ENCODE data around the gene DTX1. TPM values are rescaled to one million over a fixed set of nuclear protein-coding genes. Genes with fewer than 3 reads are reported as not detected.

Gene DTX1
- total RNA-seq, 4 donors from 2014 or later: 0.49 to 1.1 (median 0.77) TPM

- ATAC-seq: peak; percentile 46 to 65
- no peak for DNase-seq
- H3K4me1 ChIP-seq: no peaks in the 10 kb centered on the region
These were observed 14.9 kb downstream of the DTX1 start for GRCh38 chr12:113071135-113072112.

GRCh38 chr12:113072136-113072535 is 15.6 kb downstream of the DTX1 start:
- H3K4me3 ChIP-seq: no peak overlapping the region
- no peaks in the 10 kb centered on the region for H3K9me3 ChIP-seq
- TF ChIP-seq POLR2A (IDR thresholded peaks at IDR 0.05): no peak
- TF ChIP-seq CTCF (IDR thresholded peaks at IDR 0.05 in 4 of 5, conservative IDR thresholded peaks at IDR 0.05 in 1 of 5): no peak
- H3K36me3 ChIP-seq: no peaks in the 10 kb centered on the region
- H3K4me1 ChIP-seq: no peaks in the 10 kb centered on the region
- intact Hi-C loops (cut with DNase I; ENCODE audit: low total_unique reads) (no loop called here), in situ Hi-C loops (cut with MboI; ENCODE audit: low sequenced_read_pairs in 4 of 4) (no loop called here)
- DNase-seq: no peak
- peaks cover 0 to 7% (median 4%) of the 10 kb centered on the region in 3 donors for H3K27me3 ChIP-seq
- peak; percentile 27 to 45 for ATAC-seq
- H3K27ac ChIP-seq: peak overlapping the region in 2 of 4 donors; percentile 45 to 57

More at GRCh38 chr12:113071135-113072112, 14.9 kb downstream of the DTX1 start:
- no peak for TF ChIP-seq CTCF (IDR thresholded peaks at IDR 0.05 in 4 of 5, conservative IDR thresholded peaks at IDR 0.05 in 1 of 5)
- TF ChIP-seq POLR2A (IDR thresholded peaks at IDR 0.05): no peak
- peak overlapping the region in 2 of 4 donors; percentile 45 to 57 for H3K27ac ChIP-seq
- no peaks in the 10 kb centered on the region for H3K9me3 ChIP-seq
- intact Hi-C loops (cut with DNase I; ENCODE audit: low total_unique reads) (no loop called here), in situ Hi-C loops (cut with MboI; ENCODE audit: low sequenced_read_pairs in 4 of 4) (no loop called here)
- H3K36me3 ChIP-seq: no peaks in the 10 kb centered on the region
- H3K27me3 ChIP-seq: peaks cover 0 to 3% (median 0%) of the 10 kb centered on the region in 3 donors
- H3K4me3 ChIP-seq: no peak overlapping the region

- ATAC-seq (no peak), DNase-seq (no peak)
- TF ChIP-seq POLR2A (IDR thresholded peaks at IDR 0.05) (no peak), CTCF (IDR thresholded peaks at IDR 0.05 in 4 of 5, conservative IDR thresholded peaks at IDR 0.05 in 1 of 5) (no peak)
- in situ Hi-C loops (cut with MboI; ENCODE audit: low sequenced_read_pairs in 4 of 4) (no loop called here), intact Hi-C loops (cut with DNase I; ENCODE audit: low total_unique reads) (no loop called here)
- H3K4me3 ChIP-seq: no peak overlapping the region
- H3K27me3 ChIP-seq: peaks cover 6 to 10% (median 7%) of the 10 kb centered on the region in 3 donors
- no peaks in the 10 kb centered on the region for H3K36me3 ChIP-seq
- H3K27ac ChIP-seq: no peak overlapping the region
- H3K4me1 ChIP-seq: no peaks in the 10 kb centered on the region
- no peaks in the 10 kb centered on the region for H3K9me3 ChIP-seq
These were observed 17.1 kb downstream of the DTX1 start for GRCh38 chr12:113073586-113073985.

- ATAC-seq: no peak
- Histone ChIP-seq H3K4me1 (no peaks in the 10 kb centered on the region), H3K9me3 (no peaks in the 10 kb centered on the region), H3K27me3 (peaks cover 11 to 17% (median 16%) of the 10 kb centered on the region in 3 donors), H3K4me3 (no peak overlapping the region), H3K36me3 (no peaks in the 10 kb centered on the region), H3K27ac (no peak overlapping the region)
- in situ Hi-C loops (cut with MboI; ENCODE audit: low sequenced_read_pairs in 4 of 4): no loop called here
- TF ChIP-seq POLR2A (IDR thresholded peaks at IDR 0.05): no peak
- intact Hi-C loops (cut with DNase I; ENCODE audit: low total_unique reads): no loop called here
- no peak for DNase-seq
These were observed 18.7 kb downstream of the DTX1 start for GRCh38 chr12:113075137-113075683.
